HG03097 (cell line): ENCODE measurements around the gene INIP.
A peak's percentile ranks its signal among the peaks of the same experiment; 100 is the strongest.

Experiments used
- ATAC-seq: cut with Tn5 transposase; IDR thresholded peaks from one replicate; pipeline ENCODE4 v1.9.1; 2021; ENCODE audit not compliant: unreplicated experiment, low FRiP score

INIP gene, protein sequence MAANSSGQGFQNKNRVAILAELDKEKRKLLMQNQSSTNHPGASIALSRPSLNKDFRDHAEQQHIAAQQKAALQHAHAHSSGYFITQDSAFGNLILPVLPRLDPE

DNA sequence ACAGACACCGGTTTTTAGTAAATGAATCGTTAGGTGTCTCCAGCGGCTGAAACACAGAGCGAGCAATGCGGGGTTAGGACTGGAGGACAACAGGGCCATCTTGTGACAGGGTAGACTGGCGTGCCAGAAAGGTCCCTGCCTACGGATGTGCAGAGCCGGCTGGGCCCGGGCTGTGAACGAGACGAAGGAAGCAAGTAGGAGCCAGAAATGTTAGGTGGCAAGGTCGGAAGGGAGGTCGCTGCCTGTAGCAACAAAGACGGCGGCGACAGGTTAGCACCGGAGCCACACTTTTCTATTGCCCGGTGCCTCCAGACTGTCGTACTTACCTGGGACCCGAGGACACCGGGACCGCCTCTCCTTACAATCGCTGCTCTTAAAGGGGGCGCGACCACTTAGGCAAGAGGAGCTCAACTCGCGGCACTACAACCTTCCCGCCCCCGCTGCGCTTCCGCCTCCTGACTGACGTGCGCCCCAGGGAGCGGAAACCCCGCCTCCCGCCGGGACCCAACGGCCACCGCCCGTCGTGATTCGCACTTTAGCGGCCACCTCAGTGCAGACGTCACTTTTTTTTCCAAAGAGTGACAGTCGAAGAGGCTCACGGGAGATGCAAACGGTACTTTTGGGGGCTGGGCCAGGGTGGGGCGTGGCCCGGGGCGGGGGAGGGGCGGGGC lies at the start of gene INIP:
Gene INIP, minus strand, starts transcription at position 457 of the 671 bp plus-strand sequence. CDS start 1,632 bp downstream, outside the sequence.
- peak; percentile 93 for ATAC-seq

DNA sequence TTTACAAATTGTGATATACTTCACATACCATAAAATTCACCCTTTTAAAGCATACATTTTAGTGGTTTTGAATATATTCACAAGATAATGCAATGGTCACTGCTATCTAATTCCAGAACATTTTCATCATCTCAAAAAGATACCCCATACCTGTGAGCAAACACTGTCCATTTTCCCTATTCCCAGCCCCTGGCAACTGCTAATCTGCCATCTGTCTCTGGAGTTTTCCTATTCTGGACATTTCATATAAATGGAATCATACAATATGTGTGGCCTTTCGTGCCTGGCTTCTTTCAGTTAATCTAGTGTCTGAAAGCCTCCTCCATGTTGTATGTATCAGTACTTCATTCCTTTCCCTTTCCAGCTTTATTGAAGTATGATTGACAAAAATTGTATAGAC lies 47.4 kb upstream of the INIP start:
- no peak for ATAC-seq

DNA sequence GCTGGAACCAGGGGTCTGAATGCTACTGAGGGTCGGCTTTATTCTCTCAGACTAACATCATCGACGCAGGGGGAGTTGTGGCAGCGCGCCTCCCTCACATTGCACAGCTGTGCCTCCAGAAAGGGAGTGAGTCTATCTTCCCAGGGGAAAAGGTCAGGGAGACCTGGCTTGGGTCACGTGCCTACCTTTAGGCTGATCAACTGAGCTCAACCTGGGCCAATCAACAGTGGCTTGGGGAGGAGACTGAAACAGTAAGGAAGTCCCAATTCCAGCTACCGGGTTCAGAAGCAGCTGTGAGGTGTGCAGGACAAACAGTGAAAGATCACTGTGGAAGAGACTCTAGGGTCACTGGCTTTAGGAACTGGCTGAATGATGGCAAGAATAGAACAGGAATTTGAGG lies 46.9 kb upstream of the INIP start:
- no peak for ATAC-seq

DNA sequence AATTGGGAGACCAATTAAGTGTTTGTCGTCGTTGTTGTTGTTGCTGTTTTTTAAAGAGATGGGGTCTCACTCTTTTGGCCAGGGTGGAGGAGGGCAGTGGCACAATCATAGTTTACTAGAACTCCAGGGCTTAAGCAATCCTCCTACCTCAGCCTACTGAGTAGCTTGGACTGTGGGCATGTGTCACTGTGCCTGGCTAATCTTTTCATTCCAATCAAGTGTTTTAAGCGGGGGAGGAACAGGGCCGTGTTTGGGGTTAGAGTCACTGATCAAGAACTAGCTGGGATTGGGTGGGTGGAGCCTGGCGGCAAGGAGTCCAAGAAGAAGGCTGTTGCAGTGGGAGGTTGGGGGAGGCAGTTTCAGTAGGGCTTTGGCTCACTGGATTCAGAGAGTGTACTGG lies 46.4 kb upstream of the INIP start:
- no peak for ATAC-seq

DNA sequence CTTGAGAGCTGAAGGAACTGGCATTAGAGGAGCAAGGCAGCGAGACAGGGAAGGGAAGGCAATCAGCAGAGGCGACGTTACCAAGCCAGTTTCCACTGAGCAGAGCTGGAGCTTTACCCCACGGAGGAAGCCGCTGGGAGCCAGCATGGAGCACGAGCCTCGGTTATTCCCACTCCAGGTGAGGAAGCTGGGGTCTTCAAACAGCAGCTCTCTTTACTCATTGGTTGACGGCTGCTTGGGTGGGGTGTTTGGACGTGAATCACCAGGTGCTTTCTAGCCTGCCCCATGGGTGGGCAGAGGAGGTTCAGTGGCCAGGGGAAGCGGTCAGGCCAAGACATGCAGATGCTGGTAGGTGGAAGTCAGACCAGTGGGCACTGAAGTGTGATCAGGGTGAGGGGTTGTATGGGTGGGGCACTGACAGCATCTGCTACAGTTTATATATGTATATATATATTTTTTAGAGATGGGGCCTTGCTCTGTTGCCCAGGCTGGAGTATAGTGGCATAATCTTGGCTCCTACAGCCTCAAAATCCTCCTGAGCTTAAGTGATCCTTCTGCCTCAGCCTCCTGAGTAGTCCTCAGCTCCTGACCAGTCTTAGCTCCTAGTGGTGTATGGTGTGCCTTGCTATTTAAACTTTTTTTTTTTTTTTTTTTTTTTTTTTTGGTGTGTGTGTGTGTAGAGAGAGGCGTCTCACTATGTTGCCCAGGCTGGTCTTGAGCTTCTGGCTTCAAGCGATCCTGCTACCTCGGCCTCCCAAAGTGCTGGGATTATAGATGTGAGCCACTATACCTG lies 45.0 kb upstream of the INIP start:
- no peak for ATAC-seq

DNA sequence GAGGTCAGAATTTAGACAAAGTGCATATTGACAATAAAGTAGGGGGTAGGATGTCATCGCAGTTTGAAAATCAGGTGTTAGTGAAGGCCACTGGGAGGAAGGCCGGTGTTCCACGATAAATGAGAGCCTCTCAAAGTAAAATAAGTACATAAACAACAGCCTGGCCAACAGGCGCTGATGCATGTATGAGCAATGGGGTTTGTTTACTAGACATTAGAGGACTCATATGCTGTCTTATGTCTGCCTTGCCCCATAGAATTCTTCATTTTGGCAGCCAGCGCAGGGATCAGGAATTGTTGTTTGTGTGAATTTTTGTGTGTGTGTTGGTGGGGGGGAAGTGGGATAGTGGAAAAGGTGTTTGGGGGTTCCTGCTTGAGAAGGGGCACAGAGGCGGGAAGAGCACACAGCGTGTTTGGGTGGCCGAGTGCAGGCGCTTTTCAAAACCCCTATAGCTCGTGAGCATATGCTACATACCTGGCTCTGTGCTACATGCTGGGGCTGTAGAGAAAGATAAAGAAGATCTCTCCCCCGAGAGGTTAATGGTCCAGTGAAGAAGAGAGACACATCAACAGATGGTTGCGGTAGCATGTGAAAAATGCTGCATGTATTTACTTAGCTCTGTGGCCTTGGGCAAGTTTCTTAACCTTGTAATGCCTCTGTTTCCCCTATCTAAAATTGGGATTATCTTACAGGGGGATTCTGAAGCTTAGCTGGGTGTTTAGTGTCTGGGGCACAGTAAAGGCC lies 44.2 kb upstream of the INIP start:
- ATAC-seq = no peak

DNA sequence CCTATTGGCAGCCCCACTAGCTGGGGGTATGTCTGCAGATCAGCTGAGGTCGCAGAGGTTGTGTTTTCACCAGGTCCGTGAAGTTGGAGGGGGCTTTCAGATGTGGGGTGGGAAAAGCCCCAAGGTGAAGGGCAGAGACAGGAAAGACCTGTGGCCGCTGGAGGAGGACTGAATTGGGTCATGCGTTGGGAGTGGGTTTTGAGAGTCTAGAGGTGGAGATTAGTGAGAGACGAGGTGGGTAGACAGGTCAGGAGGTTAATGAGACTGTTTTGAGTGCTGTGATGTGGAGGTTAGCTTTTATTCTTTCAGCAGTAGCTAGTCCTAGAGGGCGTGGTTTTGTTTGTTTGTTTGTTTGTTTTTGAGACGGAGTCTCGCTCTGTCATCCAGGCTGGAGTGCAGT lies 42.9 kb upstream of the INIP start:
- no peak for ATAC-seq

DNA sequence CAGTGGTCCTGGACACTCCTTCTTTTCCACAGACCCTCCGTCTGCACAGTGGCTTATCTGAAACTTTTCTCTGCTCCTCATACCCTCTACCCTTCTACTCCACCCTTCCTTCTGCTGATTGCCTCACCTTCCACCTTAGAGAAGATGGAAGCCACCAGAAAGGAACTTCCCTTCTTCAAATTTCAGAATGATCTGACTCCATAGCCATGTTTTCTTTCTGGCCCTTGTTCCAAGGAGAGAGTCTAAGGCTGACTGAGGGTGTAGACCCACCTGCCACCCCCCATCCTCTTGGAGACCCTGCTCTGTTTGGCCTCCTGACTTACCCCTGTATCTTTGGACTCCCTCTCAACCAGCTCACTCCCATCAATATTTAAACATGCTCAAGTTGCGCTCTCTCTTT lies 40.0 kb upstream of the INIP start:
- no peak for ATAC-seq

DNA sequence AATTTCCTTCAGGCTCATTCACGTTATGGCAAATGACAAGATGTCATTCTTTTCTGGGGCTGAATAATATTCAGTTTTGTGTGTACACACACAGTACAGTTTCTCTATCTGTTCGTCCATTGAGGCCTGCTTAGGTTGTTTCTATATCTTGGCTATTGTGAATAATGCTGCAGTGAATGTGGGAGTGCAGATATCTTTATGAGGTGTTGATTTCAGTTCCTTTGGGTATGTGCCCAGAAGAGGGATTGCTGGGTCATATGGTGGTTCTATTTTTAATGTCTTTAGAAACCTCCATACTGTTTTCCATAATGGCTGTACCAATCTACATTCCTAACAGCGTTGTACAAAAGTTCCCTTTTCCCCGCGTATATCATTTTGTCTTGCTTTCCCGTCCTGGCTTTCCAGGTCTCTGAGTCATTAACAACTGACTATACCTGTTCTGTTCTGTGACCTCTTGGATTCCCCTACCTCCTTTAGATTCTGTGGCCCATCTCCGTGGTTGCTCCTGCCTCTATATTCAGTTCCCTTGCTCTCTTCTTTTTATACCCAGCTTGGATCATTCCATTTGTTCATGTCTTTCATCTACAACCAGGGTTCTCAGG lies 39.5 kb upstream of the INIP start:
- ATAC-seq = no peak

DNA sequence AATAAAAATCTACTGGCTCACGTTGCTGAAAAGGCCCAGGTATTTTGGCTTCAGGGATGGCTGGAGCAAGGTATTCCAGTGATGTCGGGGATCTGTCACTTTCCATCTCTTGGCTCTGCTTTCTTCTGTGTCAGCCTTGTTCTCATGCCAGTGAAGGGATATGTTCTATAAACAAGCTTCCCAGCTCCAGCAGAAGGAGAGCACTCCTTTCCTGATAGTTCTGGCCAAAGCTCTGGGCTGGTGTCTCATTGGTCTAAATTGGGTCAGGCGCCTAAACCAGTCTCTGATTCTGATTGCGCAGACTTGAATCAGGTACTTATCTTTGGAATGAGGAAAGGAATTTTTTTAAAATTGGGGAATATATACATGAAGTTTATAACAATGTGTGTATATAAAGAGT lies 37.8 kb upstream of the INIP start:
- ATAC-seq = no peak

DNA sequence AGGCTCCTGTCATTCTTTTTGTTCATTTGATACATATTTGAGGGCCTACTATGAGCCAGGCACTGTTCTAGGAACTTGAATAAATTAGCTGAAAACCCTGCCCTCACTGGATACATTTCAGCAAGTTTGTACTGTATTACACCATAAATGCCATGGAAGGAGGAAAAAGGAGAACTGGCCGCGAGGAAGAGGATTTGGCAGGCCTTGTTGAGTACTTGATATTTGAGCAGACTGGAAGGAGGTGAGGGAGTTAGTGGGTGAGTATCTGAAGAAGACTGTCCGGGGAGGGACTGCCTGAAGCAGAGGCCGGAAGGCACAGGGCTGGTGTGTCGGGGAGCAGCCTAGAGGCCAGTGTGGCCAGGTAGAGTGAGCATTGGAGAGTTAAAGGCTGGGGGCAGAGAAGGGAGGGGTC lies 37.1 kb upstream of the INIP start:
- ATAC-seq = no peak

DNA sequence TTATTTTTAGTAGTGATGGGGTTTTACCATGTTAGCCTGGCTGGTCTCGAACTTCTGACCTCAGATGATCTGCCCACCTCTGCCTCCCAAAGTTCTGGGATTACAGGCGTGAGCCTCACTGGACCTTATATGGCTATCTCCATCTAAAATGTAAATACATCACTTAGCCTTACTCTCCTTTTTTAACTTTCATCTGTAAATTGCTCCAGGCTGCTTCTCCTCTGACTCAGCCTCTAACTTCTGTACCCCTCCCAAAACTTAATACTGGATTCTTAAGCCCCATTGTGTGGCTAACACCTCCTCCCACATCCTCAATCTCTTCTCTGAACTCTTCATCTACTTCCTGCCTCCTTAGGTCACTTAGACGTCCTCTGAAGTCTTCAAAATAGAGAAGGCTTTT lies 36.7 kb upstream of the INIP start:
- ATAC-seq = no peak

DNA sequence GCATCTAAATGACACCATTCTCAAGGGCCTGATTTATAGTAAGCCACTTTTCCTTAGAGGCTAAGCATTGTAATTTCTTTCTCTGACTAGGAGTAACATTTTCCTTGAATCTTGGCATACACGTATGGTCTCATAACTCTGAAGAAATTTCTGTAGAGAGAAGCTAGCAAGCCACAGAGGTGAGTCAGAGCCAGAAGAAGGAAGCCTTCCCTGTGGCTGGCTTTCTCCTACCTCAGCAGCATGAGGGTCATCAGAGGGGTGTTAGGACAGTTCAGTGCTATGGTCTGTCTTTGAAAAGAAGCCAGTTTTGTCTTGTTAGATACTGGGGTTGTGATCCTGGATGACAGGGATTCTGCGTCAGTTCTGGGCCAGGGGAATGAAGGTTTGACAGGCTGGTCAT lies 35.8 kb upstream of the INIP start:
- ATAC-seq = no peak

DNA sequence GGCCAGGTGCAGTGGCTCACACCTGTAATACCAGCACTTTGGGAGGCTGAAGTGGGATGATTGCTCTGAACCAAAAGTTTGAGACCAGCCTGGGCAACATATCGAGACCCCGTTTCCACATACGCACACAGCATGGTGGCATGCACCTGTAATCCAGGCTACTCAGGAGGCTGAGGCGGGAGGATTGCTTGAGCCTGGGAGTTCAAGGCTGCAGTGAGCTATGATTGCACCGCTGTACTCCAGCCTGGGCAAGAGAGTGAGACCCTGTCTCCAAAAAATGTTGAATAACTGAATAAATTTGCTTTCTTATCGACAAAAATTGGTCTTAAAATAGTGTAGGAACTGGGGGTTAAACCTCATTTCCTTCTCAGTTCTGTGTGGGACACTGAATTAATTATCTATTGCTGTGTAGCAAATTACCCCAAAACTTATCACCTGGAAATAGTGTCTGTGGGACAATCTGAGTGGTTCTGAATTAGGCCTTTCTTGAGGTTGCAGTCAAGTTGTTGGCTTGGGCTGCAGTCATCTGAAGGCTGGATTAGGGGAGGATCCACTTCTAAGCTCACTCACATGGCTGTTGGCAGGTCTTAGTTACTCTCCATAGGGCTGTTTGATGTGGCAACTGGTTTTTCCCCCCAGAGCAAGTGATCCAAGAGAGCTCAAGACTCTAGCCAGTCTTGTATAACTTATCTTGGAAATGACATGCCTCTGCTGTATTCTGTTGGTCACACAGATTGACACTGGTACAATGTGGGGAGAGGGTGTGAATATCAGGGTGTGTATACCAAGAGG lies 34.6 kb upstream of the INIP start:
- ATAC-seq = no peak

DNA sequence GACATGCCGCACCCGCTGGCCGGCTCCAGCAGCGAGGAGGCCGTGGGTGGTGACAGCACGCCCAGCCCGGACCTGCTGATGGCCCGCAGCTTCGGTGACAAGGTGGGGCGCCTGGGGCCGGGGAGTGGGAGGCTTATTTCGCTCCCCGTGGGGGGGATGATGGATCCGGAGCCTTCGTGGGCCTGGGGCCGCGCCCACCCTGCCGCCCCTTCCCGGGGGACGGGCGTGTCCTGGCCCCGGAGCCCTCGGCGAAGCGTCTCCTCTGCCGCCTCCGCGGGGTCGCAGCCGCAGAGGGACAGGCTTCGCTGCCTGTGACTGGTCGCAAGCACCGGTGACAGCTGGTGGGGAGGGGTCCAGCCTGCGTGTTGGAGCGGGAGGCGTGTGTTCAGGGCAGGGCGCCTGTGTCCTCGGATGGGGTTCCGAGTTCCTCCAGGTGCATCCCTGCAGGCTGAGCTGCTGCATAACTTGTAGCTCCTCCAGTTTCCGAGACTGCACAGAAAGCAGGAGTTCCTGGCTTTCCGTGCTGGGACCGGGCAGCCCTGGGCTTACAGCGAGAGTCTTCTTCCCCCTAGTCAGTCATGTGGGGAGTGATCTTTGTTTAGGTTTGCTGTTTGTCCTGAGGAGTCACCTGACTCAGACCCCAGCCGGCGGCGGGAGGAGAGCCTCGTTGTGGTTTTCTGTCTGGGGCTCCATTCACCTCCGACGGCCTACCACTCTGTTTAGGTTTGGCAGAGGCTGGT lies 33.3 kb upstream of the INIP start:
- ATAC-seq = no peak

DNA sequence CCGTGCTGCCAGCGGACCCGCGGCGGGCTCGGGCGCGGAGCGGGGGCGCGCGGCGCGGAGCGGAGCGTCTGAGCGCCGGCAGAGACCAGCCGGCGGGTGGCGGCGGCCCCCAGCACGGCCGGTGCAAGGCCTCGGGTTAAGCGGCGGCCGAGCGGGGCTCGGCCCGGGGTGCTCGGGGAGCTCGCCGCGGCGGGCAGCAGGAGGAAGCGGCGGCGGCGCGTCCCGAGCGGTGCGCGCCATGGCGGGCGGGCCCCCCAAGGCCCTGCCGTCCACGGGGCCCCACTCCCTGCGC lies 32.8 kb upstream of the INIP start:
- peak; percentile 33 for ATAC-seq

DNA sequence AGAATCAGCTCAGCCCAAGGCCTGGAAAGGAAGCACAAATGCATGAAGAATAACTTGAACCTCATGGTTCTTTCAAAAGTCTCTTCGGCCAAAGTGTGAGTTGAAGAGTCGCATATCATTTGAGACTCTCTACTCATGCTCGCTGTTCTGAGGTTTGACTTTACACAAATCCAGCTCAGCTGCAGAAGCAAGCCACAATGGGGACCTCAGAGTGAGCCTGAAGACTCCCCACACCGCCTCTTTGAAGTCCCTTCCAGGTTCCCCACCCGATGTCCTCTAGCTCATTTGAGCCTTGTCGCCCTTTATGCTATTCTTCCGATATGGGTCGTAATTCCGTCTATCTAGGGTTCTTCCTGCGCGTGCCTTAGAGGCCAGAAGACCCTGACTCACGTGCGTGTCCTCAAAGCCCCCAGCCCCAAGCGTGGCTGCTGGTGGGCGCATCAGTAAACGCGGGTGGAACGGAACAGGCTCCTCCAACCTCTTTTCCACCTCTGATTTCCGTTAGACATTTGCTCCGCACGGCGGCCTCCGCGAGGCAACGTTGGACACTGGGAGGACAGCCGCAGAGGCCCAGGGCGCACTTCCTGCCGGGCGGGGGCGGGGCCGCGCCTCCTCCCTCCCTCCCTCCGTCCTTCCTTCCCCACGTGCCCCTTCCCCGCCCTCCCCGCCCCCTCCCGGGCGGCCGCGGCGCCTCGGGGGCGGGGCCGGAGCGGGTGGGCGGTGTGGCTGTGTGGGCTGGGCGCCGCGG lies 32.3 kb upstream of the INIP start, which contains the start of gene SNX30:
Gene SNX30, plus strand, starts transcription at position 745 of the 748 bp plus-strand sequence. CDS start 242 bp downstream, outside the sequence.
- peak; percentile 81 for ATAC-seq

DNA sequence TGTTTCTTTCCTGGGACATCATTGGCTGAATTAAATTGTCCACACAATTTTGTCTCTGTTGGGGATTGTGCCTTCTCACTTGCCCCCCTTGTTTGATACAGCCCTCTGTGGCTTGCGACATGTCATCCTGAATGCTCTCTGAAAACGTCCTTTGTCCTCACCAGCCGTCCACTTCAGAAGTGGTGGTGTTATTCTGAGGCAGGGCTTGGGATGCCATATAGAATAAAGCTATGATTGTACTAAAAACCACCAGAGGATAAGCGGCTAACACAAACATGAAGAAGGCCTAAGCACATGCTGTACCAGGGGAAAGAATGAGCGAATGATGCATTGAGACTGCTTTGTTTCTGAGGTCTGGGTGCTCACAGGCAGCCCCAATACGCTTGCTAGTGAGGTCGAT lies 29.2 kb upstream of the INIP start:
- ATAC-seq = no peak

DNA sequence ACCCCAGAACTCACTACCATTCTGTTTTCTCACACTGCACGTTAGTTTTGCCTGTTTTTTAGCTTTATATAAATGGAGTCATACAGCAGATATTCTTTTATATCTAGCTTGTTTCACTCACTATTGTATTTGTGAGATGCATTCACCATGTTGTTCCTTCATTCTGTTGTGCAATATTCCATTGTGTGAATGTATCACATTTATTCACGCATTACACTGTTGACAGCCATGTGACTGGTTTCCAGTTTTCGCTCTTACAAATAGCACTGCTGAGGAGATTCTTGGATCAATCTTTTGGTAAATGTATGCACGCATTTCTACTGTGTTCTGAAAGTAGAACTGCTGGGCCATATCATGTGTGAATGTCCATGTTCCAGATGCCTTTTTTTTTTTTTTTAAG lies 26.3 kb upstream of the INIP start:
- ATAC-seq = no peak
